ENCODE results near the gene PDXDC1. TPM values are rescaled to one million over a fixed set of nuclear protein-coding genes. Genes with fewer than 3 reads are reported as not detected.

PDXDC1 gene
- total and polyA plus RNA-seq, 8 donors, result 51.5 to 82.8 (median 72.8) TPM

- no peaks in the 10 kb centered on the region for H3K9me3 ChIP-seq
- 89 to 100% methylated on average over 2 of the region's 2 CpGs for WGBS, 2 donors
- no peak overlapping the region for H3K27ac ChIP-seq
- ATAC-seq (no peak), FAIRE-seq (no peak), DNase-seq (no peak)
- H3K27me3 ChIP-seq, result no peaks in the 10 kb centered on the region
- intact Hi-C loops (cut with DNase I), result no loop called here
- H3K4me1 ChIP-seq, result no peaks in the 10 kb centered on the region
- H3K4me3 ChIP-seq, result no peak overlapping the region
- peaks cover 8 to 70% (median 43%) of the 10 kb centered on the region in 3 donors for H3K36me3 ChIP-seq
- no peak for TF ChIP-seq CTCF (IDR thresholded peaks at IDR 0.05)
Measured at GRCh38 chr16:15031179-15031578, 56.4 kb downstream of the PDXDC1 start.

GRCh38 chr16:15031586-15031985 lies 56.8 kb downstream of the PDXDC1 start:
- H3K27me3 ChIP-seq, result no peaks in the 10 kb centered on the region
- no peak for ATAC-seq
- peaks cover 8 to 74% (median 46%) of the 10 kb centered on the region in 3 donors for H3K36me3 ChIP-seq
- intact Hi-C loops (cut with DNase I), result no loop called here
- H3K4me1 ChIP-seq, result no peaks in the 10 kb centered on the region
- H3K27ac ChIP-seq, result no peak overlapping the region
- FAIRE-seq, result no peak
- no peak overlapping the region for H3K4me3 ChIP-seq
- no peak for DNase-seq
- 95% methylated on average over 8 of the region's 8 CpGs for WGBS, 2 donors
- H3K9me3 ChIP-seq, result no peaks in the 10 kb centered on the region
- TF ChIP-seq CTCF (IDR thresholded peaks at IDR 0.05), result no peak

- peaks cover 14 to 80% (median 46%) of the 10 kb centered on the region in 3 donors for H3K36me3 ChIP-seq
- TF ChIP-seq CTCF (IDR thresholded peaks at IDR 0.05), result no peak
- no peaks in the 10 kb centered on the region for H3K4me1 ChIP-seq
- WGBS, 2 donors, result 92 to 95% methylated on average over 13 of the region's 13 CpGs
- H3K4me3 ChIP-seq, result no peak overlapping the region
- H3K9me3 ChIP-seq, result no peaks in the 10 kb centered on the region
- no peak for FAIRE-seq
- ATAC-seq, result no peak
- intact Hi-C loops (cut with DNase I), result no loop called here
- H3K27me3 ChIP-seq, result no peaks in the 10 kb centered on the region
- no peak overlapping the region for H3K27ac ChIP-seq
- no peak for DNase-seq
Measured at GRCh38 chr16:15032547-15033308, 57.9 kb downstream of the PDXDC1 start.

- Histone ChIP-seq H3K27ac (no peak overlapping the region), H3K27me3 (no peaks in the 10 kb centered on the region), H3K4me1 (no peaks in the 10 kb centered on the region), H3K9me3 (no peaks in the 10 kb centered on the region), H3K36me3 (peaks cover 14 to 85% (median 47%) of the 10 kb centered on the region in 3 donors), H3K4me3 (no peak overlapping the region)
- intact Hi-C loops (cut with DNase I), result no loop called here
- peak in 2 of 4 donors; percentile 6 to 15 for ATAC-seq
- WGBS, 2 donors, result 75 to 78% methylated on average over 14 of the region's 14 CpGs
- no peak for DNase-seq
- FAIRE-seq, result no peak
- no peak for TF ChIP-seq CTCF (IDR thresholded peaks at IDR 0.05)
Measured at GRCh38 chr16:15033309-15033707, 58.5 kb downstream of the PDXDC1 start.
